NB4 (cell line): Measurements from ENCODE around the gene NOVA2.
A peak's percentile ranks its signal among the peaks of the same experiment; 100 is the strongest.

Experiments
- CTCF ChIP-seq: IDR thresholded peaks from one replicate; pipeline ENCODE4 v1.5.1; 2012; ENCODE audit warnings: low read depth, low read length
- MAX ChIP-seq: IDR thresholded peaks from 2 replicates; pipeline ENCODE4 v1.6.1; 2011; ENCODE audit warnings: low read depth, low read length

GRCh38 chr19:45972081-45972946 is 1.4 kb downstream of the NOVA2 start:
- TF ChIP-seq MAX, result peak; percentile 94
- TF ChIP-seq CTCF, result no peak
